Activated T-cell treated with anti-CD3 and anti-CD28 coated beads for 48 hours (primary cell): ENCODE measurements around the gene PRR3.

Experiments
- DNase-seq: peaks from one replicate; pipeline ENCODE4 v3.0.0-alpha.2; 2020; ENCODE audit warnings: low read depth

PRR3 gene

DNA sequence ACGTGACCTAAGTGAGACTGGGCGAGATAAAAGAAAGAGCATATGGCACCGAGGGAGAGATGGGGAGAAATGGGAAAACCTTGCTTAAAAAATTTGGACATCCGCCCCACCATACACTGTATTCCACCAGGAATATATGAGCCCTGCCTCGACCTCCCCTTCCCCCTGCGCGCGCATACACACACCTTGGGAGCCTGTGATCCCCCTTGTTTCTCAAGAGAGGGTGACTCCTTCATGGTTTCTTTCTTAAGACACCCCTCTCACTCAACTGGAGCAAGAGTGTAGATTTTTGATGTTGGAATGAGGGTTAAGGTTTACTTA is 14.6 kb downstream of the PRR3 start:
- DNase-seq: no peak

DNA sequence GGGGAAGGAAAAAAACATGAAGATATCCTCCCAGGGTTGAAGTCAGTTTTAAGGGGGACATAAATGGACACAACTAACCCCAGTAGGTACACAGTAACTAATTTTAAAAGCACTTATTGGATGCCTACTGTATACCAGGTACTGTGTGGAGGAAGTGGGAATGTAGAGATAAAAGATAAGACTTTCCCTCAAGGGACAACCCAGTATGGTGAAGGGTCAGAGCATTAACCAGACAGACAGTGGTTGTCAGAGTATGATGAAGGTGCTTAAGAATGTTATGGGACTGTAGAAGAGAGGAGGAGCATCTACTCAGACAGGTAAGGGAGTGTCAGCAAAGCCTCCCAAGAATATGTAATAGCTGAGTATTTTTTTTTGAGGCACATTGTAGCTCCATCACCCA is 15.1 kb downstream of the PRR3 start:
- DNase-seq: no peak

GRCh38 chr6:30573113-30573512 is 16.0 kb downstream of the PRR3 start:
- no peak for DNase-seq

DNA sequence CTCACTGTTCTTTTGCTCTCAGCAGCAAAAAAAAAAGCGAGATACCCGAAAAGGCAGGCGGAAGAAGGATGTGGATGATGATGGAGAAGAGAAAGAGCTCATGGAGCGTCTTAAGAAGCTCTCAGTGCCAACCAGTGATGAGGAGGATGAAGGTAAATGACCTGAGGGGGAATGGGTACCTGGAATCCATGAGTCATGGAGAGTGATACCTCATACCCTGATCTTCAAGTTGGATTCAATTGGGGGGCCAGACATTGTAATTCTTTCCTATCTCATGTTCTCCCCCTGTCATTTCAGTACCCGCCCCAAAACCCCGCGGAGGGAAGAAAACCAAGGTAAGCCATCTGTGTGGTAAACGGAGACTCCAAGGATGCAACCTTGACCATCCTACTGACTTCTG is 21.0 kb downstream of the PRR3 start:
- no peak for DNase-seq

DNA sequence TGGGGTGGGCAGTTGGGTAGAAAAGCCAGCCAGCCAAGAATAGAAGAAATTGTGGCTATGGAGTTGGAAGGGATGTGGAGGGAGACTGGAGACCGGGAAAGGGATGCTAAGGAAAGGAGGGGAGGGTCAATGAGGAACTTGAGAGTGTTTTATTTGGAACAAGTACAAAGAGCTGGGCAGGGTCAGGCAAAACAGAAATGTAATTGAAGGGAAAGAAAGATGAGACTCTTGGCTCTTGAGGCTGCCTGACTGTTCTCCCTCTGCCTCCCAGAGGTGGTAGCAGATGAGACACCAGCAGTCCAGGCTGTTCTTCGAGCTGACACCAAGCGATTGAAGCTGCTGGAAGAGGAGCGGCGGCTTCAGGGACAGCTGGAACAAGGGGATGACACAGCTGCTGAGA is 26.8 kb downstream of the PRR3 start:
- no peak for DNase-seq

GRCh38 chr6:30589754-30590358 is 32.8 kb downstream of the PRR3 start:
- no peak for DNase-seq

DNA sequence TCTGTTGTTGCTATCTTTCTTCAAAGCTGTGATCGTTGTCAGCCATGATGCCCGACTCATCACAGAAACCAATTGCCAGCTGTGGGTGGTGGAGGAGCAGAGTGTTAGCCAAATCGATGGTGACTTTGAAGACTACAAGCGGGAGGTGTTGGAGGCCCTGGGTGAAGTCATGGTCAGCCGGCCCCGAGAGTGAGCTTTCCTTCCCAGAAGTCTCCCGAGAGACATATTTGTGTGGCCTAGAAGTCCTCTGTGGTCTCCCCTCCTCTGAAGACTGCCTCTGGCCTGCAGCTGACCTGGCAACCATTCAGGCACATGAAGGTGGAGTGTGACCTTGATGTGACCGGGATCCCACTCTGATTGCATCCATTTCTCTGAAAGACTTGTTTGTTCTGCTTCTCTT is 33.4 kb downstream of the PRR3 start:
- DNase-seq: no peak

DNA sequence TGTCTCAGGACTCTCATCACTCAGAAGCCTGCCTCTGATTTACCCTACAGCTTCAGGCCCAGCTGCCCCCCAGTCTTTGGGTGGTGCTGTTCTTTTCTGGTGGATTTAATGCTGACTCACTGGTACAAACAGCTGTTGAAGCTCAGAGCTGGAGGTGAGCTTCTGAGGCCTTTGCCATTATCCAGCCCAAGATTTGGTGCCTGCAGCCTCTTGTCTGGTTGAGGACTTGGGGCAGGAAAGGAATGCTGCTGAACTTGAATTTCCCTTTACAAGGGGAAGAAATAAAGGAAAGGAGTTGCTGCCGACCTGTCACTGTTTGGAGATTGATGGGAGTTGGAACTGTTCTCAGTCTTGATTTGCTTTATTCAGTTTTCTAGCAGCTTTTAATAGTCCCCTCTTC is 33.9 kb downstream of the PRR3 start:
- DNase-seq: no peak

DNA sequence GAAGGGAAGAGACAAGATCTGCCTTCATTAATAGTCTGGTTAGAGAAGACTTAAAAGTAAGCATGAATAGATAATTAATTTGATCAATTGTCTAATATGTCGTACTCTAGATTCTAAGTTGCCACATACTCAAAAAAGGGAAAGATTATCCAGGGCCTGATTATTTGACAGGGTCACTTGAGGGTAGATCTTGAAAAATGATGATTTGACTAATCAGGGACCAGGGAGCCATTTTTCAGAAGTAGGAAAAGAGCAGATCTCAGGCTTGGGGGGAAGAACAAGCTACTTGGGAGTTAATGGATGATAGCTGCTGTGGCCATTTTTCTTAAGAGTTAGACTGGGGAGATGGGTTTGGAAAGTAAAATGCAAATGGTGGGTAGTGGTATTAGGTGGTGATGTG is 35.2 kb downstream of the PRR3 start:
- DNase-seq: no peak

- DNase-seq: peak; percentile 67
These were observed 40.4 kb downstream of the PRR3 start for GRCh38 chr6:30597315-30598144.

DNA sequence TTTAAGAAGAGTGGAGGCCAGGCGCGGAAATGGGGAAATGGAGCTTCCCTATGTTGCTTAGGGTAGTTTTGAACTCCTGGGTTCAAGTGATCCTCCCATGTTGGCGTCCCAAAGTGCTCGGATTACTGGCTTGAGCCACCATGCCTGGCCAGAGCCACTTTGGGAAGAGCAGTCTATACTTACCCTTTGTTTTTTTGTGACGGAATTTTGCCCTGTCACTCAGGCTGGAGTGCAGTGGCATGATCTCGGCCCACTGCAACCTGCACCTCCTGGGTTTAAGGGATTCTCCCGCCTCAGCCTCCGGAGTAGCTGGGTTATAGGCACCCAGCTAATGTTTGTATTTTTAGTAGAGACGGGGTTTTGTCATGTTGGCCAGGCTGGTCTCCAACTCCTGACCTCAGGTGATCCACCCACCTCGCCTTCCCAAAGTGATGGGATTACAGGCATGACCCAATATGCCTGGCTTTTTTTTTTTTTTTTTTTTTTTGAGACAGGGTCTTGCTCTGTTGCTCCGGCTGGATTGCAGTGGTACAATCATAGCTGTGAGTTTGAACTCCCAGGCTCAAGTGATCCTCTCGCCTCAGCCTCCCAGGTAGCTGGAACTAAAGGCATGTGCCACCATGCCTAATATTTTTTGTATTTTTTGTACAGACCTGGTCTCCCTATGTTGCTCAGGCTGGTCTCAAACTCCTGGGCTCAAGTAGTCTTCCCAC is 42.0 kb downstream of the PRR3 start:
- no peak for DNase-seq

- DNase-seq: no peak
These were observed 42.7 kb downstream of the PRR3 start for GRCh38 chr6:30599625-30600324.

DNA sequence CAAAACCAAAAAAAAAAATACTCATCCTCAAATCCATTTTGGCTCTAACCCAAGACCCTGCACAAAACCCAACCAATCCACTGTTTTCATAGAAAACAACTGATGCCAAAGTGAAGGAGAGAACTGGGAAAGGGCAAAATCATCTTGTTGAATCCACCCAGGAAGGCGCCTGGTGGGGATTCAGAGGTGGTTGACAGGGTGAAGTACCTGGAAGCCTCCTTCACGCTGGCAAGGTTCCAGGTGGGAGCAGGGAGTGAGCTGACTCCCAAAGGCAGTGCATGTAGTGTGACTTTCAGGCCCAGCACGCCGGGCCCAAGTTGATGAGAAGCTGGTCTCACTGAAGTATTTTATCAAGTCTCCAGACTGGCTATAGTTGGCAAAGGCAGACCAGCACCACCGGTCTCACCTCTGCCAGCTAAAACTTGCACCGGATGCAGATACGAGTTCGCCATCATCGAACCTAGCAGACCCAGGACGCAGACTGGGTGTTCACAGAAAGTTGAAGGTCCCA is 43.4 kb downstream of the PRR3 start:
- DNase-seq: no peak

- no peak for DNase-seq
These were observed 44.3 kb downstream of the PRR3 start for GRCh38 chr6:30601436-30601814.

GRCh38 chr6:30601815-30602641 is 44.9 kb downstream of the PRR3 start:
- no peak for DNase-seq

DNA sequence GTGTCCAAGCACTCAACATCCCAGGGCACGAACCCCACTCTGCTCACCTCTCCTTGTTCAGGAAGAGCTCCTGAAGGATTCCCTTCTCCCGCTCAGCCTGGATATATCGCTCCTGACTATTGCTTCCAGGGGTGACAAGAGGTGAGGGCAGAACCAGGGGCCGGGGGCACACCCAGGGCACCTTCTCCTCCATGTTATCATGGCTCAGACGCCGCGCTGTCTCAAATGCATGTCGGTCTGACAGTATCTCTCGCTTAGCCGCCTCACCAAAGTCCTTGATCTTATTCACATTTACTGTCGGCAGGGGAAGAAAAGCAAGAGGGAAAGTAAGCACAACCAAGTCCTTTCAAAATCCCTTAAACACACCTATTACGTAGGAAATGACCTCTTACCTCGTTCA is 46.9 kb downstream of the PRR3 start:
- no peak for DNase-seq

DNA sequence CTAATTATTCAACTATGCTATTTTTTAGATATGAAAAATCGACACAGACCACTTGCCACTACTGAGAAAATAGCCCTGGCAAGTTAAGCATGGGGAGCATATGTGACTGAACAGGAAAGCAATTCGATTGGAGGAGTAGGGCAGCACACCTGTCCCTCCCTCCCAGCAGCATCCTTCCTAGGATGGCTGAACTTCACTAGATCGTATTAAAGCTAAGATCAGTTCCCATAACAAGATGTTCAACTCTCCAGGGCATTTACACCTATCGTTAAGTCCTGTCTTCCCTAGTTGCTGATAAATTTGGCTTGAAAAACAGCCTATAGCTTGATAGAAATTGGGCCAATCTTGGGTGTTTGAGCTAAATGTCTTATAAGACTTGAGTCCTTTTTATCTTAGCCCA is 53.0 kb downstream of the PRR3 start:
- DNase-seq: no peak

DNA sequence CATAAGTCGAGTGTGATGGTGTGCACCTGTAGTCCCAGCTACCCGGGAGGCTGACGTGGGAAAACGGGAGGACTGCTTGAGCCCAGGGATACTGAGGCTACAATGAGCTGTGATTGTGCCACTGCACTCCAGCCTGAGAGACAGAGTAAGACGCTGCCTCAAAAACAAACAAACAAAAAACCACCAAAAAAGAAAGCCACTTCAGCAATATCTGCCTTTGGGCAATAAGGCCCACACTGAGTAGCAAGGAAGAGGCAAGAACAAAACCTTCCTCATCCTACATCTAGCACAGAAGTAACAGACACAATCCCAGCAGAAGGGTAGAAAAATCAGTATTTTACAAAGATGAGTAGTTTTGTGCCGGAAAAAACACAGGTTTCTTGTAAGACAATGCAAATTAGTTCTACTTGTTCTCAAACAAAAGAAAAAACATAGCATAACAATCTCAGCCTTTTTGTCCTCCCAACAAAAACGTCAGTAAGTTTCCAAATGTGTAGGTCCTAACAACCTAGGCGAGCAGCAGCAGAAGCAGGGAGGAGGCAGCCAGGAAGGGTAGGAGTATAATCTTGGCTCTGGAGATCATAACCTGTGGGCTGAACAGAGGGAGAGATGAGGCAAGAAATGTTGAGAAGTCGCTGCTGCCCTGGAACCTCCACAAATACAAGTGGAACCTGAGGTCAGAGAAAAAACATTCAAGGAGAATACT is 54.2 kb downstream of the PRR3 start:
- DNase-seq: no peak

- DNase-seq: no peak
These were observed 54.7 kb downstream of the PRR3 start for GRCh38 chr6:30611856-30612194.

DNA sequence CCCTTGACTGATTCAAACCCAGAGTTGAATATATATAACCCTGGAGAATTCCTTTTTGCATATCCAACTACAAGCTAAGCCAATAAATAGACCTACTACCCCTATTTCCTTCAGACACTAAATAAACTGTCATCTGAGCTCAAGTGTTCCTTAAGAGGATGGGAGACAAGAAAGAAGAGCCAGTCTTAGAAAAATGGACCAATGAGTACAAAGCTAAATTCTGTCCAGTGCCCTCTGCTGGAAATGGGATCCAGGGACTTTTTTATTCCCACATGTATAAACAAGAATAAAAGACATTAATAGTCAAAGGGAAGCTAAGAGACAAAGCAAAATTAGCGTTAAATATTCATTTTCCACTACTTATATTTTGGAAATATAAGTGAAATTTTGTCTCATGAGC is 55.1 kb downstream of the PRR3 start:
- no peak for DNase-seq

DNA sequence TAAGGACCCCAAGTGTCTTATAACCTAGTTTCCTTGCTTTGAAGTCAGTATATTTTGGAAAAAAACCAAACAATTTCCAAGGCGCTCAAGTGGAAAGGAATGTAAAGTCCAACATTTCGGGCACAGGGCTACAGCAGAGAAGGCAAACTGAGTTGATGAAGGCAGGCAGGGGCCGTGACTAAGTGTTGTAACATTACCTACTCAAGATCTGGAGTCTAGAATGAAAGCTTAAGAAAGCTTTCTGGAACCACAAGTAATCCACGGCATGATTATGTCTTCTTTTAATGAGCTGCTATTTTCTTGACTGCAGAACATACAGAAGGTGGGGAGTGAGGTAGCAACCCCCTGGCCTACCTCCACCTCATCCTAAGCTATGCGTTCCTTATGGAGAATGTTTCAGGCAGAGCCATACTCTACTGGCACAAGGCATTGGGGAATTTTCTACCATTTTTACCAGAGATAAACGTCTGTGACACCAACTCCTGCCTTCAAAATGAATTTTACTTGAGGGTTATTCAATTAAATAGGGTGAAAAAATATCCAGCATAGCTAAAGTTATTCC is 55.7 kb downstream of the PRR3 start:
- no peak for DNase-seq
